ENCODE measurements around the gene KMT5B. TPM values are rescaled to one million over a fixed set of nuclear protein-coding genes. Genes with fewer than 3 reads are reported as not detected.

KMT5B gene
- total RNA-seq, 1 donor from 2014 or later: 32.1 TPM

- Mint-ChIP-seq H3K27me3 (ENCODE audit: insufficient read depth) (no peaks in the 10 kb centered on the region), H3K9me3 (no peaks in the 10 kb centered on the region), H3K4me3 (no peak overlapping the region), H3K27ac (no peak overlapping the region), H3K4me1 (ENCODE audit: low read depth) (no peaks in the 10 kb centered on the region), H3K36me3 (ENCODE audit: low read depth) (peaks cover 27% of the 10 kb centered on the region)
- no peak for DNase-seq (ENCODE audit: low spot score)
- intact Hi-C loops (cut with micrococcal nuclease): no loop called here
Measured at GRCh38 chr11:68165601-68166000, 47.5 kb downstream of the KMT5B start.

- DNase-seq (ENCODE audit: low spot score): no peak
- H3K27ac Mint-ChIP-seq: no peak overlapping the region
- H3K9me3 Mint-ChIP-seq: no peaks in the 10 kb centered on the region
- H3K27me3 Mint-ChIP-seq (ENCODE audit: insufficient read depth): no peaks in the 10 kb centered on the region
- intact Hi-C loops (cut with micrococcal nuclease): no loop called here
- H3K4me1 Mint-ChIP-seq (ENCODE audit: low read depth): no peaks in the 10 kb centered on the region
- H3K4me3 Mint-ChIP-seq: no peak overlapping the region
- peaks cover 20% of the 10 kb centered on the region for H3K36me3 Mint-ChIP-seq (ENCODE audit: low read depth)
Measured at GRCh38 chr11:68164437-68164836, 48.7 kb downstream of the KMT5B start.

GRCh38 chr11:68163691-68164090 is 49.4 kb downstream of the KMT5B start:
- Mint-ChIP-seq H3K4me3 (no peak overlapping the region), H3K27ac (no peak overlapping the region), H3K9me3 (no peaks in the 10 kb centered on the region), H3K36me3 (ENCODE audit: low read depth) (peaks cover 18% of the 10 kb centered on the region), H3K4me1 (ENCODE audit: low read depth) (no peaks in the 10 kb centered on the region), H3K27me3 (ENCODE audit: insufficient read depth) (no peaks in the 10 kb centered on the region)
- intact Hi-C loops (cut with micrococcal nuclease): no loop called here
- no peak for DNase-seq (ENCODE audit: low spot score)

GRCh38 chr11:68160100-68160695 is 52.9 kb downstream of the KMT5B start:
- peaks cover 22% of the 10 kb centered on the region for H3K36me3 Mint-ChIP-seq (ENCODE audit: low read depth)
- DNase-seq (ENCODE audit: low spot score): no peak
- no peaks in the 10 kb centered on the region for H3K27me3 Mint-ChIP-seq (ENCODE audit: insufficient read depth)
- intact Hi-C loops (cut with micrococcal nuclease): no loop called here
- no peak overlapping the region for H3K27ac Mint-ChIP-seq
- no peaks in the 10 kb centered on the region for H3K9me3 Mint-ChIP-seq
- no peaks in the 10 kb centered on the region for H3K4me1 Mint-ChIP-seq (ENCODE audit: low read depth)
- no peak overlapping the region for H3K4me3 Mint-ChIP-seq

GRCh38 chr11:68159665-68160064 is 53.4 kb downstream of the KMT5B start:
- H3K4me1 Mint-ChIP-seq (ENCODE audit: low read depth): no peaks in the 10 kb centered on the region
- H3K36me3 Mint-ChIP-seq (ENCODE audit: low read depth): peaks cover 22% of the 10 kb centered on the region
- no peak overlapping the region for H3K27ac Mint-ChIP-seq
- H3K9me3 Mint-ChIP-seq: no peaks in the 10 kb centered on the region
- DNase-seq (ENCODE audit: low spot score): no peak
- H3K4me3 Mint-ChIP-seq: no peak overlapping the region
- H3K27me3 Mint-ChIP-seq (ENCODE audit: insufficient read depth): no peaks in the 10 kb centered on the region
- intact Hi-C loops (cut with micrococcal nuclease): no loop called here

- intact Hi-C loops (cut with micrococcal nuclease): no loop called here
- H3K4me1 Mint-ChIP-seq (ENCODE audit: low read depth): no peaks in the 10 kb centered on the region
- no peak for DNase-seq (ENCODE audit: low spot score)
- H3K27ac Mint-ChIP-seq: no peak overlapping the region
- no peaks in the 10 kb centered on the region for H3K27me3 Mint-ChIP-seq (ENCODE audit: insufficient read depth)
- no peaks in the 10 kb centered on the region for H3K9me3 Mint-ChIP-seq
- H3K36me3 Mint-ChIP-seq (ENCODE audit: low read depth): peaks cover 22% of the 10 kb centered on the region
- H3K4me3 Mint-ChIP-seq: no peak overlapping the region
Measured at GRCh38 chr11:68159161-68159560, 53.9 kb downstream of the KMT5B start.

GRCh38 chr11:68158580-68158979 is 54.5 kb downstream of the KMT5B start:
- DNase-seq (ENCODE audit: low spot score): no peak
- Mint-ChIP-seq H3K9me3 (no peaks in the 10 kb centered on the region), H3K27me3 (ENCODE audit: insufficient read depth) (no peaks in the 10 kb centered on the region), H3K36me3 (ENCODE audit: low read depth) (peaks cover 22% of the 10 kb centered on the region), H3K4me1 (ENCODE audit: low read depth) (no peaks in the 10 kb centered on the region), H3K4me3 (no peak overlapping the region), H3K27ac (no peak overlapping the region)
- intact Hi-C loops (cut with micrococcal nuclease): no loop called here

GRCh38 chr11:68153742-68154141 is 59.4 kb downstream of the KMT5B start:
- intact Hi-C loops (cut with micrococcal nuclease): no loop called here
- no peaks in the 10 kb centered on the region for H3K4me1 Mint-ChIP-seq (ENCODE audit: low read depth)
- H3K4me3 Mint-ChIP-seq: no peak overlapping the region
- H3K36me3 Mint-ChIP-seq (ENCODE audit: low read depth): peaks cover 15% of the 10 kb centered on the region
- peaks cover 3% of the 10 kb centered on the region for H3K27me3 Mint-ChIP-seq (ENCODE audit: insufficient read depth)
- DNase-seq (ENCODE audit: low spot score): no peak
- no peaks in the 10 kb centered on the region for H3K9me3 Mint-ChIP-seq
- H3K27ac Mint-ChIP-seq: no peak overlapping the region

- no peak overlapping the region for H3K27ac Mint-ChIP-seq
- intact Hi-C loops (cut with micrococcal nuclease): no loop called here
- no peak overlapping the region for H3K4me3 Mint-ChIP-seq
- H3K4me1 Mint-ChIP-seq (ENCODE audit: low read depth): no peaks in the 10 kb centered on the region
- H3K27me3 Mint-ChIP-seq (ENCODE audit: insufficient read depth): peaks cover 6% of the 10 kb centered on the region
- no peaks in the 10 kb centered on the region for H3K9me3 Mint-ChIP-seq
- H3K36me3 Mint-ChIP-seq (ENCODE audit: low read depth): no peaks in the 10 kb centered on the region
- no peak for DNase-seq (ENCODE audit: low spot score)
Measured at GRCh38 chr11:68150037-68150436, 63.1 kb downstream of the KMT5B start.

- Mint-ChIP-seq H3K9me3 (no peaks in the 10 kb centered on the region), H3K4me1 (ENCODE audit: low read depth) (no peaks in the 10 kb centered on the region), H3K27me3 (ENCODE audit: insufficient read depth) (peaks cover 6% of the 10 kb centered on the region), H3K36me3 (ENCODE audit: low read depth) (no peaks in the 10 kb centered on the region), H3K4me3 (no peak overlapping the region), H3K27ac (no peak overlapping the region)
- intact Hi-C loops (cut with micrococcal nuclease): no loop called here
- no peak for DNase-seq (ENCODE audit: low spot score)
Measured at GRCh38 chr11:68149417-68149816, 63.7 kb downstream of the KMT5B start.

- Mint-ChIP-seq H3K36me3 (ENCODE audit: low read depth) (no peaks in the 10 kb centered on the region), H3K4me1 (ENCODE audit: low read depth) (no peaks in the 10 kb centered on the region), H3K27ac (no peak overlapping the region), H3K27me3 (ENCODE audit: insufficient read depth) (peaks cover 6% of the 10 kb centered on the region), H3K9me3 (no peaks in the 10 kb centered on the region), H3K4me3 (no peak overlapping the region)
- intact Hi-C loops (cut with micrococcal nuclease): no loop called here
- DNase-seq (ENCODE audit: low spot score): no peak
Measured at GRCh38 chr11:68148879-68149278, 64.2 kb downstream of the KMT5B start.

GRCh38 chr11:68148071-68148805 is 64.9 kb downstream of the KMT5B start:
- DNase-seq (ENCODE audit: low spot score): no peak
- Mint-ChIP-seq H3K4me1 (ENCODE audit: low read depth) (no peaks in the 10 kb centered on the region), H3K9me3 (no peaks in the 10 kb centered on the region), H3K4me3 (no peak overlapping the region), H3K27me3 (ENCODE audit: insufficient read depth) (peaks cover 6% of the 10 kb centered on the region), H3K36me3 (ENCODE audit: low read depth) (no peaks in the 10 kb centered on the region), H3K27ac (no peak overlapping the region)
- intact Hi-C loops (cut with micrococcal nuclease): no loop called here

- Mint-ChIP-seq H3K9me3 (no peaks in the 10 kb centered on the region), H3K4me3 (no peak overlapping the region), H3K36me3 (ENCODE audit: low read depth) (no peaks in the 10 kb centered on the region), H3K4me1 (ENCODE audit: low read depth) (peaks cover 7% of the 10 kb centered on the region), H3K27ac (no peak overlapping the region), H3K27me3 (ENCODE audit: insufficient read depth) (peaks cover 6% of the 10 kb centered on the region)
- intact Hi-C loops (cut with micrococcal nuclease): no loop called here
- no peak for DNase-seq (ENCODE audit: low spot score)
Measured at GRCh38 chr11:68146704-68147474, 66.2 kb downstream of the KMT5B start.
